Mesothelial cell of epicardium (in vitro differentiated cells): Measurements from ENCODE around the gene MTFP1. TPM values are rescaled to one million over a fixed set of nuclear protein-coding genes. Genes with fewer than 3 reads are reported as not detected.

ENCODE experiments used
- DNase-seq, 2 experiments: peaks; one replicate each; pipeline ENCODE4 v3.0.0; 2021; ENCODE audit warnings: low spot score in 2 of 2; ENCODE audit not compliant: unreplicated experiment in 2 of 2
- H3K27ac Mint-ChIP-seq: 2 replicates; pipeline ENCODE4 v1.8.0; 2021; ENCODE audit warnings: mixed read lengths
- H3K27me3 Mint-ChIP-seq: 2 replicates; pipeline ENCODE4 v1.8.0; 2021; ENCODE audit warnings: low read depth, mixed read lengths
- H3K36me3 Mint-ChIP-seq: 2 replicates; pipeline ENCODE4 v1.8.0; 2021; ENCODE audit warnings: mixed read lengths
- H3K4me1 Mint-ChIP-seq: 2 replicates; pipeline ENCODE4 v1.8.0; 2021; ENCODE audit warnings: mixed read lengths
- H3K4me3 Mint-ChIP-seq: 2 replicates; pipeline ENCODE4 v1.8.0; 2021; ENCODE audit warnings: mild to moderate bottlenecking, moderate library complexity, mixed read lengths
- H3K9me3 Mint-ChIP-seq: 2 replicates; pipeline ENCODE4 v1.8.0; 2021; ENCODE audit warnings: mixed read lengths
- CTCF ChIP-seq: fragments of 200-600 bp; sonication (generic); IDR thresholded peaks from one replicate; pipeline ENCODE4 v1.5.0; 2021; ENCODE audit warnings: antibody characterized with exemption; ENCODE audit not compliant: unreplicated experiment
- total RNA-seq: library from RNA; stranded (reverse); gene quantifications from 3 replicates; pipeline ENCODE4 v1.2.1, GENCODE V29; 2021

MTFP1 gene
- total RNA-seq, 1 donor from 2014 or later, result 8.2 TPM

- no peak for DNase-seq
- Mint-ChIP-seq H3K36me3 (peaks cover 19% of the 10 kb centered on the region), H3K27ac (no peak overlapping the region), H3K27me3 (no peaks in the 10 kb centered on the region), H3K9me3 (no peaks in the 10 kb centered on the region), H3K4me1 (no peaks in the 10 kb centered on the region), H3K4me3 (no peak overlapping the region)
- no peak for TF ChIP-seq CTCF
Observed at GRCh38 chr22:30414525-30415047, 11.0 kb upstream of the MTFP1 start.

GRCh38 chr22:30416403-30416802 lies 9.2 kb upstream of the MTFP1 start:
- peaks cover 22% of the 10 kb centered on the region for H3K36me3 Mint-ChIP-seq
- no peak overlapping the region for H3K27ac Mint-ChIP-seq
- no peaks in the 10 kb centered on the region for H3K27me3 Mint-ChIP-seq
- TF ChIP-seq CTCF, result no peak
- H3K4me1 Mint-ChIP-seq, result peaks cover 5% of the 10 kb centered on the region
- no peak for DNase-seq
- no peaks in the 10 kb centered on the region for H3K9me3 Mint-ChIP-seq
- H3K4me3 Mint-ChIP-seq, result no peak overlapping the region

GRCh38 chr22:30416837-30417236 lies 8.7 kb upstream of the MTFP1 start:
- no peak overlapping the region for H3K27ac Mint-ChIP-seq
- DNase-seq, result no peak
- H3K4me1 Mint-ChIP-seq, result peaks cover 10% of the 10 kb centered on the region
- TF ChIP-seq CTCF, result no peak
- H3K4me3 Mint-ChIP-seq, result no peak overlapping the region
- H3K36me3 Mint-ChIP-seq, result peaks cover 22% of the 10 kb centered on the region
- H3K27me3 Mint-ChIP-seq, result no peaks in the 10 kb centered on the region
- no peaks in the 10 kb centered on the region for H3K9me3 Mint-ChIP-seq

- no peak for TF ChIP-seq CTCF
- H3K27ac Mint-ChIP-seq, result no peak overlapping the region
- H3K4me1 Mint-ChIP-seq, result peaks cover 32% of the 10 kb centered on the region
- no peak for DNase-seq
- H3K36me3 Mint-ChIP-seq, result peaks cover 16% of the 10 kb centered on the region
- H3K4me3 Mint-ChIP-seq, result no peak overlapping the region
- H3K9me3 Mint-ChIP-seq, result no peaks in the 10 kb centered on the region
- no peaks in the 10 kb centered on the region for H3K27me3 Mint-ChIP-seq
Observed at GRCh38 chr22:30420347-30421125, 5.0 kb upstream of the MTFP1 start.

- H3K27ac Mint-ChIP-seq, result peak overlapping the region; percentile 98
- H3K4me1 Mint-ChIP-seq, result peaks cover 38% of the 10 kb centered on the region
- H3K27me3 Mint-ChIP-seq, result no peaks in the 10 kb centered on the region
- no peaks in the 10 kb centered on the region for H3K9me3 Mint-ChIP-seq
- H3K4me3 Mint-ChIP-seq, result peak overlapping the region; percentile 88
- peaks cover 10% of the 10 kb centered on the region for H3K36me3 Mint-ChIP-seq
- no peak for DNase-seq
- TF ChIP-seq CTCF, result no peak
Observed at GRCh38 chr22:30421695-30422480, 3.7 kb upstream of the MTFP1 start.
